A549 (cell line): Measurements from ENCODE around the gene LAMTOR4.

Experiments used
- CHD2 ChIP-seq: fragments of 150-350 bp; IDR thresholded peaks from 2 replicates; pipeline ENCODE4 v1.6.1; 2014; ENCODE audit warnings: low read length; ENCODE audit not compliant: partially characterized antibody
- CTCF ChIP-seq: fragments of >200 bp; sonication (Bioruptor Twin); formaldehyde crosslinking; IDR thresholded peaks from 3 replicates; pipeline ENCODE4 v1.5.1; 2016
- EP300 ChIP-seq, 2 experiments: fragments of >200 bp; sonication (Bioruptor Twin); formaldehyde crosslinking; IDR thresholded peaks; 2 replicates in 1 of 2; 3 replicates in 1 of 2; pipeline ENCODE4 v1.6.1; 2016 to 2017
- MYC ChIP-seq: IDR thresholded peaks from 2 replicates; pipeline ENCODE4 v1.6.1; 2012; ENCODE audit warnings: mild to moderate bottlenecking, inconsistent platforms, low read length, improper control_type of control experiment, borderline replicate concordance
- PBX3 ChIP-seq: IDR thresholded peaks from 2 replicates; pipeline ENCODE4 v1.6.1; 2012
- POLR2AphosphoS2 ChIP-seq: conservative IDR thresholded peaks from 2 replicates; pipeline ENCODE4 v1.6.1; 2012; ENCODE audit warnings: low read length, improper control_type of control experiment, inconsistent platforms
- RAD21 ChIP-seq, 2 experiments: fragments of >200 bp in 1 of 2; sonication (Bioruptor Twin) in 1 of 2; formaldehyde crosslinking in 1 of 2; IDR thresholded peaks in 1 of 2; conservative IDR thresholded peaks in 1 of 2; 2 replicates in 1 of 2; 3 replicates in 1 of 2; pipeline ENCODE4 v1.6.1; 2012 to 2018; ENCODE audit warnings: inconsistent platforms in 1 of 2
- REST ChIP-seq: fragments of 200-600 bp; sonication (generic); IDR thresholded peaks from 2 replicates; pipeline ENCODE4 v1.6.1; 2016; ENCODE audit warnings: antibody characterized with exemption, mild to moderate bottlenecking, moderate library complexity
- SMC3 ChIP-seq: fragments of >200 bp; sonication (Bioruptor Twin); formaldehyde crosslinking; IDR thresholded peaks from 3 replicates; pipeline ENCODE4 v1.6.1; 2018; ENCODE audit warnings: inconsistent platforms
- ZFP36 ChIP-seq: fragments of 450-650 bp; IDR thresholded peaks from 2 replicates; pipeline ENCODE4 v1.6.1; 2014; ENCODE audit warnings: borderline replicate concordance; ENCODE audit not compliant: partially characterized antibody

DNA sequence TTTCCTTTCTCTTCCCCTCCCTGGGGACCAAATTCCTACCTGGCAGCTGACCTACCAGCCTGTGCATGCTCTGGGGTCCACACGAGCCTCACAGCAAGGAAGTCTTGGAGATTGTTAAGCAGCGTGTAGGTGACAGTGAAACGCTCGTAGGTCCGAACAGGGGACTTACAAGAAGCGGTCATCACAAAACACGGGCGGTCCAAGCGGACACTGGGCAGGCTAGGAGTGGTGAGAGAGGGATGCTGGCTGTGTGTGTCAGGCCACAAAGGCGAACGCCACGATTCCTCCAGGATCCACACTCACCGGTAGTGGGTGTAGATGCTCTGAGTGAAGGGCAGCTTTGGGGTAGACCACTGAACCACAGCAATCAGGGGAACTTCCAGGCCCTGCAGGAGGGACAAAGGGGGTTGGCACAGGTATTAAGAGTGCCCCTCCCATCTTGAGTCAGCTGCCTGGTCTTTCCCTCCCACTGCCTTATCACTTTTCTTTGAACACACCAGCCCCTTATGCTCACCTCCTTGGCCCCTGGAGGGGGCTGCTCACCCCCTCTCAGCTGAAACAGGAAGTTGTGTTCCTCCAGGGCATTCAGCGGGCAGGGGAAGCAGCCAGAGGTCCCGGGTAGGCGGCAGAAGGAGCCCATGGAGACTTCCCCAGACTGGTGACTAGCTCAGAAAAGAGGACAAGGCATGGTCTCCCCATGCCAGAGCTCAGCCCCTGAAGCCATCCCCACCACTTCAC lies 7.8 kb downstream of the LAMTOR4 start:
- no peak for TF ChIP-seq CTCF
- TF ChIP-seq EP300 (IDR thresholded peaks at IDR 0.05): no peak
- no peak for TF ChIP-seq ZFP36
- no peak for TF ChIP-seq RAD21 (conservative IDR thresholded peaks at IDR 0.05 in 1 of 2, IDR thresholded peaks at IDR 0.05 in 1 of 2)
- no peak for TF ChIP-seq MYC
- no peak for TF ChIP-seq SMC3
- no peak for TF ChIP-seq REST
- TF ChIP-seq CHD2: no peak
- no peak for TF ChIP-seq POLR2AphosphoS2
- TF ChIP-seq PBX3: no peak
